Breast epithelium (tissue), 3 donors: ENCODE measurements around the gene HDLBP.

Source experiments
- POLR2AphosphoS5 ChIP-seq, 3 donors: sonication (generic); formaldehyde crosslinking; IDR thresholded peaks; one replicate each; pipeline ENCODE4 v1.6.1; 2017; ENCODE audit warnings: antibody characterized with exemption in 3 of 3
- TF ChIP-seq, protein P1 (sequence below), 3 donors: fragments of 450-650 bp; IDR thresholded peaks; one replicate each; pipeline ENCODE4 v1.5.1; 2016 to 2017; ENCODE audit warnings: antibody characterized with exemption in 3 of 3, mild to moderate bottlenecking in 3 of 3, moderate library complexity in 3 of 3

DNA sequence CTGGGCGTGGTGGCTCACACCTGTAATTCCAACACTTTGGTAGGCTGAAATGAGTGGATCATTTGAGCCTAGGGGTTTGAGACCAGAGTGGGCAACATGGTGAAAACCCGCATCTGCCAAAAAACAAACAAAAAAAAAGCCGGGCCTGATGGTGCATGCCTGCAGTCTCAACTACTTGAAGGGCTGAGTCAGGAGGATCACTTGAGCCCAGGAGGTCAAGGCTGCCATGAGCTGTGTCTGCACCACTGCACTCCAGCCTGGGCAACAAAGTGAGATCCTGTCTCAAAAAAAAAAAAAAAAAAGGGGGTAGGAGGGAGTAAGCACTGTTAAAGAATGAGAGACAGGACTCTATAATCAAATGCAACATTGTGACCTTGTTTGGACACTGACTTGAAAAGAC, 54.6 kb downstream of the HDLBP start:
- TF ChIP-seq, protein P1, sequence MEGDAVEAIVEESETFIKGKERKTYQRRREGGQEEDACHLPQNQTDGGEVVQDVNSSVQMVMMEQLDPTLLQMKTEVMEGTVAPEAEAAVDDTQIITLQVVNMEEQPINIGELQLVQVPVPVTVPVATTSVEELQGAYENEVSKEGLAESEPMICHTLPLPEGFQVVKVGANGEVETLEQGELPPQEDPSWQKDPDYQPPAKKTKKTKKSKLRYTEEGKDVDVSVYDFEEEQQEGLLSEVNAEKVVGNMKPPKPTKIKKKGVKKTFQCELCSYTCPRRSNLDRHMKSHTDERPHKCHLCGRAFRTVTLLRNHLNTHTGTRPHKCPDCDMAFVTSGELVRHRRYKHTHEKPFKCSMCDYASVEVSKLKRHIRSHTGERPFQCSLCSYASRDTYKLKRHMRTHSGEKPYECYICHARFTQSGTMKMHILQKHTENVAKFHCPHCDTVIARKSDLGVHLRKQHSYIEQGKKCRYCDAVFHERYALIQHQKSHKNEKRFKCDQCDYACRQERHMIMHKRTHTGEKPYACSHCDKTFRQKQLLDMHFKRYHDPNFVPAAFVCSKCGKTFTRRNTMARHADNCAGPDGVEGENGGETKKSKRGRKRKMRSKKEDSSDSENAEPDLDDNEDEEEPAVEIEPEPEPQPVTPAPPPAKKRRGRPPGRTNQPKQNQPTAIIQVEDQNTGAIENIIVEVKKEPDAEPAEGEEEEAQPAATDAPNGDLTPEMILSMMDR (IDR thresholded peaks at IDR 0.05): no peak
- no peak for TF ChIP-seq POLR2AphosphoS5 (IDR thresholded peaks at IDR 0.05)
